IPS-18a (cell line): ENCODE measurements around the gene CHD2.
"Not testable (repeated sequence)": the region's sequence is repeated elsewhere in the genome, so short reads cannot be mapped to it uniquely, and the experiment has no call there.

Experiments
- H3K27ac ChIP-seq: one replicate; pipeline ENCODE4 v1.5.1; 2013; ENCODE audit warnings: low read length
- H3K27me3 ChIP-seq: one replicate; pipeline ENCODE4 v1.6.1; 2013; ENCODE audit warnings: mild to moderate bottlenecking, low read length; ENCODE audit not compliant: control insufficient read depth, insufficient read depth
- H3K36me3 ChIP-seq: one replicate; pipeline ENCODE4 v1.6.1; 2013; ENCODE audit warnings: low read depth, low read length; ENCODE audit not compliant: control insufficient read depth
- H3K4me1 ChIP-seq: one replicate; pipeline ENCODE4 v1.6.1; 2013; ENCODE audit warnings: low read depth, low read length; ENCODE audit not compliant: control insufficient read depth
- H3K4me3 ChIP-seq: one replicate; pipeline ENCODE4 v1.5.1; 2013; ENCODE audit warnings: low read length
- H3K9ac ChIP-seq: one replicate; pipeline ENCODE4 v1.6.1; 2013; ENCODE audit warnings: mild to moderate bottlenecking, low read length, moderate library complexity
- H3K9me3 ChIP-seq: one replicate; pipeline ENCODE4 v1.6.1; 2013; ENCODE audit warnings: low read depth, low read length; ENCODE audit not compliant: control insufficient read depth

CHD2 gene

GRCh38 chr15:93026380-93026817, 126.3 kb downstream of the CHD2 start:
- Histone ChIP-seq H3K9me3 (no peaks in the 10 kb centered on the region), H3K27ac (no peak overlapping the region), H3K27me3 (no peaks in the 10 kb centered on the region), H3K36me3 (peaks cover 60% of the 10 kb centered on the region), H3K9ac (no peak overlapping the region), H3K4me1 (no peaks in the 10 kb centered on the region), H3K4me3 (no peak overlapping the region)

GRCh38 chr15:93027413-93027812, 127.3 kb downstream of the CHD2 start:
- Histone ChIP-seq H3K9me3 (no peaks in the 10 kb centered on the region), H3K4me1 (no peaks in the 10 kb centered on the region), H3K27ac (no peak overlapping the region), H3K27me3 (no peaks in the 10 kb centered on the region), H3K9ac (no peak overlapping the region), H3K36me3 (peaks cover 49% of the 10 kb centered on the region), H3K4me3 (no peak overlapping the region)

DNA sequence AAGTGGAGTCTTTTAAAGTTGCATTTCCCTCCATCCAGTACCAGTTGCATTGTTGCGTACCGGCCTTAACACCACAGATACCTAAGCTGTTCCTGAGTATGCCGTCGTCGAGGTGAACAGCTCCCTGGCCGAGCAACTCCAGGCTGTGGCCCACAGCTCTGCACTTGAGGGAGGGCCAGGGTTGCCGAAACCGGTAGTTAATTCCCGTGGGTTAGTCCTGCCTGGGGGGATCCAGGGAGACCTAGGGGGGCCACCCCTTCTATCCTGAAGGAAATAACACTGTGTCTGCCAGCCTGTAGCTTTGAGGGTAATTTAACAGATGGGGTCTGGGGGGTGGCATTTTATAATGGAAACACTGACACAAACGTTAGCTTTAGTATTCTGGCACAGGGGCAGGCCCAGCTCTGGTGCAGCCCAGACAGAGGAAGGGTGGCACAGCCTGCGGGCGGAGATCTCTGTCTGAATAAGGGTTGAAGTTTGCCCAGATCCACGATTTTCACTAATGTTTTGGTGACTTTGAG, 128.0 kb downstream of the CHD2 start:
- H3K27ac ChIP-seq = no peak overlapping the region
- no peak overlapping the region for H3K9ac ChIP-seq
- no peak overlapping the region for H3K4me3 ChIP-seq
- H3K4me1 ChIP-seq = no peaks in the 10 kb centered on the region
- H3K36me3 ChIP-seq = peaks cover 42% of the 10 kb centered on the region
- no peaks in the 10 kb centered on the region for H3K9me3 ChIP-seq
- H3K27me3 ChIP-seq = no peaks in the 10 kb centered on the region

DNA sequence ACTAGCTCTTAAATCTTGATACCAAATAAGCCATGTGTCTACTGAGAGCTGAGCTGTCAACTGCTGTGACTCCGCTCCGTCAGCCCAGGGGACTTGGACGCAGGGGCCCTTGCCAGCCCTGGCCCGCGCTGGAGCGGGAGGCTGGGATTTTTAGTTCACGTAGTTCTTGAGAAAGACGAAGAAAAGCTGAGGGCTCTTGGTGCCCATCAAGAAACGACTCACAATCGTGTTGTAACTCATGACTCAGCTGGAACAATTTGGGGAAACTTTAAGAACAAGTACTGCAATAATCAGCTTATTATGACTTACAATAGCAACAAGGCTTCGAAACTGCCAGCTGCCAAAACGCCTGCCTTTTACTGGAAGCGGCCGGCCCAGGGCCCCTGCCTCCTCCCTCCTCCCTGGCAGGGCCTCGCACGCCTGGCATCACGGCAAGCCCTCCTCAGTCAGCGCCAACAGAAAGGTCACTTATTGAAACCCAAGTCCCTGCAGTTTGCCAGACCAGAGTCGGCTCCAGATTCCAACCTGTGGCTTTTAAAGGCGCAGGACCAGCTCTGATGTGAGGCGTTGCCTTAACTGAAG, 128.6 kb downstream of the CHD2 start:
- peaks cover 36% of the 10 kb centered on the region for H3K36me3 ChIP-seq
- no peaks in the 10 kb centered on the region for H3K27me3 ChIP-seq
- H3K9ac ChIP-seq = no peak overlapping the region
- no peak overlapping the region for H3K4me3 ChIP-seq
- no peak overlapping the region for H3K27ac ChIP-seq
- no peaks in the 10 kb centered on the region for H3K4me1 ChIP-seq
- H3K9me3 ChIP-seq = no peaks in the 10 kb centered on the region

- Histone ChIP-seq H3K4me3 (no peak overlapping the region), H3K9me3 (no peaks in the 10 kb centered on the region), H3K27ac (no peak overlapping the region), H3K27me3 (no peaks in the 10 kb centered on the region), H3K9ac (no peak overlapping the region), H3K4me1 (no peaks in the 10 kb centered on the region), H3K36me3 (peaks cover 30% of the 10 kb centered on the region)
Observed at GRCh38 chr15:93029214-93029835, 129.2 kb downstream of the CHD2 start.

DNA sequence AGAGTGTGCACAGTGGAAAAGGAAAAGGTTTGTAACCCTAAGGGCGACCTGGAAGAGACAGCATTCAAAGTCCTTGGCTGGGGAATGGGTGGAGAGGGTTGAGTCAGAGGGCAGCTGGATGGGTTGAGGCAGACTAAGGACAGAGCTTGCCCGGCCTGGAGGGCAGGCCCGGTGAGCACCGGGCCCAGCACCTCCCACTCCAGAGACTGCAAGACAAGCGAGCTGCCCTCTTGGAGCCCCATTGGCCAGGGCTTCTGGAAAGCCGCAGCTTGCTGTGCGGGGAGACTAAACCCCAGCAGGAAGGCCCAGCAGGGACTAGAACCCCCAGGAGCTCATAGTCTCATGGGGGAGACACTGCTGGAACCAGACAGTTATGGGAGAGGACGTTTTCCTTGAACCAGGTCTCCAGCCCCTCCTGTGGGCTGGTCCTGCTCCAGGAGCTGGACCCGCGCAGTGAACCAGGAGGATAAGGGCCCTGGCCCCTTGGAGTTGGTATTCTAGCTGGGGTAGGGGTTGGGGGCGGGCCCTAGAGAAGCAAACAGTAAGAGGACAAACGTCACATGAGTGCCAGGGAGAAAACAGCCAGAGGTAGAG, 129.8 kb downstream of the CHD2 start:
- no peak overlapping the region for H3K9ac ChIP-seq
- H3K27me3 ChIP-seq = no peaks in the 10 kb centered on the region
- no peaks in the 10 kb centered on the region for H3K4me1 ChIP-seq
- no peaks in the 10 kb centered on the region for H3K9me3 ChIP-seq
- H3K4me3 ChIP-seq = no peak overlapping the region
- no peak overlapping the region for H3K27ac ChIP-seq
- H3K36me3 ChIP-seq = peaks cover 24% of the 10 kb centered on the region

DNA sequence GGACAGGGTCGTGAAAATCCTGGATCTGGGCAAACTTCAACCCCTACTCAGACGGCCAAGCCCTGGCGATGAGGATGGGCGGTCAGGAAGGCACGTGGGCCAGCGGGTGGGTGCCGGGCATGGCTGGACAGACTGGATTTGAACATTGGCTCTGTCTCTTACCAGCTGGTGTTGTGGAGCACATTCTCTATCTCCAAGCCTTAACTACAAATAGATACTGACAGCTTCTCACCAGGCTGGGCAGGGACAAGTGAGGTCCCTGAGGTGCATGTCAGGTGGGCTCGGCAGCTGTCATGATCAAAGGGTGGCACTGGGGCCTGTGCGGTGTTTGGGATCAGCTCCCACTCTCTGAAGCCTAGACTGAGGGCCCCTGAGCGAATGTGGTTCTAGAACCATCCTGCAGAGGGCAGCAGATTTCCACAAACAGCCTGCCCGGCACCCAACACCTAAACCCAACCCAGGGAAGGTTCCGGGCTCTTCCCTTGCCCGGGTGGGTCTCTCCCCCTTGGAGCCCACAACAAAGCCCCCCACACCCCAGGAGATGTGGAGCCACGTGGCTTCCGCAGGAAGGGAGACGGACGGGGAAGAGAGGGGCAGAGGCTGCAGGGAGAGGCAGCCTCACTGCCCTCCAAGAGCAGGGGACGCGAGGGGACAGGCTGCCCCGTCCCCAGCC, 130.4 kb downstream of the CHD2 start:
- Histone ChIP-seq H3K36me3 (peaks cover 18% of the 10 kb centered on the region), H3K4me3 (no peak overlapping the region), H3K9me3 (no peaks in the 10 kb centered on the region), H3K27me3 (no peaks in the 10 kb centered on the region), H3K27ac (no peak overlapping the region), H3K9ac (no peak overlapping the region), H3K4me1 (no peaks in the 10 kb centered on the region)

DNA sequence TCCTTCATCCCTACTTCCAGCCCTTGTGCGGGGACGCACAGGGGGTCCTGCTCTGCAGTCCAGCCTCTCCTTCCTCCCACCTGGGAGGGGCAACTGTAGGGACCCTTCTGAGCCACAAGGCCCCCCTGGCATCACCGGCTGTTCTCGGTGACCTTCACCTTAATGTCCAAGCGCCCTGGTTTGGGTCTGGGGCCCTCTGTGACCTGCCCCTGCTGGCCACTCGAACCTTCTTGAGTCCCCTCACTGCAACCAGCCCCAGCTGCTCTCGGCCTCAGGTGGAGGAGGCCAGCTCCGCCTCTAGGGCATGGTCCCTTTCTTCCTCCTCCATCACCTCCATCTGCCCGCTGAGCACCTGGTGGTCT, 131.0 kb downstream of the CHD2 start:
- H3K4me3 ChIP-seq = no peak overlapping the region
- no peaks in the 10 kb centered on the region for H3K4me1 ChIP-seq
- no peak overlapping the region for H3K9ac ChIP-seq
- H3K27me3 ChIP-seq = no peaks in the 10 kb centered on the region
- no peaks in the 10 kb centered on the region for H3K9me3 ChIP-seq
- H3K27ac ChIP-seq = no peak overlapping the region
- H3K36me3 ChIP-seq = peaks cover 13% of the 10 kb centered on the region

- not testable (repeated sequence) for H3K36me3 ChIP-seq, H3K9me3 ChIP-seq, H3K4me3 ChIP-seq, H3K4me1 ChIP-seq, H3K9ac ChIP-seq, H3K27ac ChIP-seq, H3K27me3 ChIP-seq
Observed at GRCh38 chr15:93031557-93032384, 131.6 kb downstream of the CHD2 start.

GRCh38 chr15:93032515-93033206, 132.5 kb downstream of the CHD2 start:
- H3K27me3 ChIP-seq, H3K4me3 ChIP-seq, H3K27ac ChIP-seq, H3K9ac ChIP-seq, H3K4me1 ChIP-seq, H3K36me3 ChIP-seq, H3K9me3 ChIP-seq: not testable (repeated sequence)
